ENCODE results near the gene RASSF1.
A peak's percentile ranks its signal among the peaks of the same experiment; 100 is the strongest.
"Not testable (repeated sequence)": the region's sequence is repeated elsewhere in the genome, so short reads cannot be mapped to it uniquely, and the experiment has no call there.

Gene RASSF1

DNA sequence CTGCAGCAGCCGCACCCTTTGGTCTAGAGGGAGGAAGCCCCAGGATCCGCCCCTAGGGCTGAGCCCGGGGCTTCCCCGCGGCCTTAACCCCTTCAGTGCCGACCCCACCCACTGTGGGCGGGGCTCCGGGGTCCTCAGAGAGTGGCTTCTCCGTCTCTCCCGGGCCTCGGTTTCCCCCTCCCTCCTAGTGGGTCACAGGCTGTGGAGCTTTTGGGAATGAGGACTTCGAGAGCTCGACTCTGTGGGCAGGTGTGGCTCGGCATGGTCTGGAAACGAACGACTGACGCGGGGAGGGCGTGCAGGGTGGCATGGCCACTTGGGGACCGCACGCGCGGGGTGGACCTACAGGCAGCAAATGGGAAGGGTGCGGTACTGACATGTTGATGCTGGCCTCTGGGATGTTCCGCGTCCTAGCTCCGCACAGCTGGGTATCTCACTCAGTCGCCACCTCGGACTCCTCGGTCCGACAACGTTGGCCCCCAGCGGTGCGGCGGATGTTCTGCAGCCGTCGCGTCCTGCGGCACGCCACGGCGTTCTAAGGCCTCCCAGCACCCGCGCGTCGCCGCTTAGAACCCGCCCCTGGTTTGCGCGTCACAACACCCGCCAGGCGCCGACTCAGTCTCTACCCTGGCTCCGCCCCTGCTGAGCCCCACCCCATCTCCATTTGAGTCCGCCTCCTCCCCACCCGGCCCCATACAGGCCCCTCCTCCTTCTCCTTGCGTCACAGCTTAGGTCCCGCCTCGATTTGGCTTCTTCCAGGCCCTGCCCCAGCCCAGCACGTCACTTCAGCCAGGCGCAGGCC lies 41.6 kb downstream of the RASSF1 start, which contains the start of the genes HYAL3 and NAA80:
TSS of gene HYAL3 (minus strand) at position 570 of the 802 bp plus-strand sequence. CDS start 3,803 bp downstream, outside the sequence.
TSS of gene NAA80 (minus strand) at position 570 of the 802 bp plus-strand sequence. CDS start 1,942 bp downstream, outside the sequence.
- DNase-seq, result peak; percentile 95

DNA sequence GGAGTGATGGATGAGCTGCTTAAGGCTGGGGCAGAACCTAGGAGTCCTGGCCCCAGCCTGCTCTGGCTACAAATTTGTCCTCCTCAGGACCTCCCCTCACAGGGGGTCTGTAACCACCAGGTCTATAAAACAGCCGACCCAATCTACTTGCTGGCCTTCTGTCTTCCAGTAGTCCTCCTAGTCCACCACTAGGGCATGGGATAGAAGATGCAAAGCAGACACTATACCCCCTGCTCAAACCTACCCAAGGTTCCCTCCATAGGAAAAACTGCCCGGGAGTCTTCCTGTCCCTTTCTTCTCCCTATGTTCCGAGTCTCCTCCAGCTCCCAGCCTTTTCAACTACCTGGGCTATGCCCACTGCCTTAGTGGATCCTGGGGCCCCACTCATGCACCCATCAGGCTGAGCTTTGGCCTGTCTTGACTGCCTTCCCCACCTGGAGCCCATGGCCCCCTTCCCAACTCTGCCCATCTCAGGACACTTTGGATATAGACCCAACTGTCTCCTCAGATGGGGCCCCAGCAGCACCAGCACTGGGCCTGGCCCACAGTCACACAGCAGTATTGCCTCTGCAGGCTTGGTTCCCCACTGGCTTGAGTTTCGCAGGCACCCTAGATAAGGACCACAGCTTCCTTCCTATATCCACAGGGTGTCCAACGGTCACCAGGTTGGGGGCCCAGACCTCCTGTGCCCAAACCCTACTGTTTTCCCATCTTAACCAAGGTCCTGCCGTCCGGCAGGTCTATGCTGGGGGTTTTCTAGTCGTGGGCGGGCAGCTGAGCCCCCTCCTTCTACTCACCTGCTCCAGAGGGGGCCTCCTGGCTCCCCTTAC lies 42.5 kb downstream of the RASSF1 start:
- DNase-seq, result no peak

DNA sequence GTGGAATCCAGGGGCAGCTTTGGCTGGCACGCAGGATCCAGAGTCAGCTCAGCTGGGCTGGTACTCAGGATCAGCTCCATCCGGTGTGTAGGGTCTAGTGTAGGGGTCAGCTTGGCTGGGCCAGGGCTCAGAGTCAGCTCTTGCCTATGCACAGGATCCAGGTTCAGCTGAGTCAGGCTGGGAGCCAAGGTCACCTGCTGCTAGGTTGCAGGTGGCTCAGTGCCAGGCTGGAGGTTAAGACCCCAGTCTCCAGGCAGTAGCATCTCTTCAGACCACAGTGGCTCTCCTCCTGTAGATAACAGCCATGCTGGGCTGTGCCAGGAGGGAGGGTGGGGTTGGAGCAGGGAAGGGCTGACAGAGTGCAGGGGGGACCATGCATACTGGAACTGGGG lies 43.3 kb downstream of the RASSF1 start:
- no peak for DNase-seq

DNA sequence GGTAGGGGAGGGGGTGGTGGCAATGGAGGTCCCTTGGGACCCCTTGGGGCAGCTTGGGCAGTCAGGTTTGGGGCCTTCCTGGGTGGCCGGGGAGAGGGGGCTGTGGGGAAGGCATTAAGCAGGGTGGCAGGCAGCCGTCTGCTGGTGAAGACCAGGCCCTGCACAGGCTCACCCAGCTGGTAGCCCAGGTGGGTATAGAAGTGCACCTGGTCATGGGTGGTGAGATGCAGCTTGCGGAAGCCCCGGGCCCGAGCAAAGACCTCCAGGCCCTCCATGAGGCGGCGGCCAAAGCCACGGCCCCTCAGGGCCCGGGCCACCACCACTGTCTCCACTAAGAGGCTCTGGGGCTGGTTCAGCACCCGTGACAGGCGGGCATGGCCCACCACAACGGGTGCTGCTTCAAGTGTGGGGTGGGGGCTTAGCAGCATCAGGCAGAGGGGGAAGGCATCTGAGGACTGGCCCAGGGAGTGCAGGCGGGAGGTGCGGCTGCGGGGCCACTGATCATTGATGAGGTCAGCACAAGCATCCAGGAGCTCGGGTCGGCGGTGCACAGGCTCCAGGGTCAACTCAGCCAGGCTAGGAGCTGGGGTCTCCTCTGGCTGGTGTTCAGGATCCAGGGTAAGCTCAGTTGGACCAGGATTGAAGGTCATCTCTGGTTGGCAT lies 43.8 kb downstream of the RASSF1 start:
- DNase-seq, result no peak

DNA sequence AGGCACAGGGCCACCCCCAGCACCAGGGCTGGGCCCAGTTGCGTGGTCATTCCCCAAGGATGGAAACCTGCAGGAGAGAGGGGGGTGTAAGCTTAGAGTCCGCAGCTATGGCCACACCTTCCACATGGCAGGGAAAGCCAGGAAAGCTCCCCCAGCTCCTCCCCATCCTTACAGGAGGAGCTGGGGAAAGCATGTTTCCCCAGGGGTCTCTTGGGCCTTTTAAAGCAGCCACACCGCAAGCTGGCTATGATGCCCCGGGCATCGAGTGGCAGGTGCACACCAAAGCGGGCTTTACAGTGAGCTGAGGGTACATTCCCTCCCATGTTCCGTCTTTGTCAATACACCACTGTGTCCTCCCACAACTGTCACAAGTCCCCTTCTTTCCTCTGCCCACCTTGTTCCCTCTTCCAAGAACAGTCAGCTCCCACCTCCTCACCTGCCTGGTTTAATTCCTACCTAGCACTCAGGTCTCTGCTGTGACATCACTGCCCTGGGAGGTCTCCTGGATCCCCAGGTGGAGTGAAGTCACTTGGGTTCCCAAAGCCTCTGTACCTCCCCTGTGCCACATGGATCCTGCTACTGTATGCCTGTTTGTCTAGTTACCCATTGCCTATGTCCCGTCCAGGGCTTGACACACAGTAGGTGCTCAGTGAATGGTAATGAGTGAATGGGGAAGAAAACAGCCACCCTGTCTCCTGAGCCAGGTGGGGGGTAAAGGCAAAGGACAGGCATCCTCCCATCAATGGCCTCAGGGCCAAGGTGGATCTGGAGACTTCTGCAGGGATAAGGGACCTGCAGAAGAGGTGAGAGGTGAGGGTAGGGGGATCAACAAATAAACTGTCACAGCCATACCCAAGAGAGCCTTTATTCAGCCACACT lies 44.8 kb downstream of the RASSF1 start:
- no peak for DNase-seq

DNA sequence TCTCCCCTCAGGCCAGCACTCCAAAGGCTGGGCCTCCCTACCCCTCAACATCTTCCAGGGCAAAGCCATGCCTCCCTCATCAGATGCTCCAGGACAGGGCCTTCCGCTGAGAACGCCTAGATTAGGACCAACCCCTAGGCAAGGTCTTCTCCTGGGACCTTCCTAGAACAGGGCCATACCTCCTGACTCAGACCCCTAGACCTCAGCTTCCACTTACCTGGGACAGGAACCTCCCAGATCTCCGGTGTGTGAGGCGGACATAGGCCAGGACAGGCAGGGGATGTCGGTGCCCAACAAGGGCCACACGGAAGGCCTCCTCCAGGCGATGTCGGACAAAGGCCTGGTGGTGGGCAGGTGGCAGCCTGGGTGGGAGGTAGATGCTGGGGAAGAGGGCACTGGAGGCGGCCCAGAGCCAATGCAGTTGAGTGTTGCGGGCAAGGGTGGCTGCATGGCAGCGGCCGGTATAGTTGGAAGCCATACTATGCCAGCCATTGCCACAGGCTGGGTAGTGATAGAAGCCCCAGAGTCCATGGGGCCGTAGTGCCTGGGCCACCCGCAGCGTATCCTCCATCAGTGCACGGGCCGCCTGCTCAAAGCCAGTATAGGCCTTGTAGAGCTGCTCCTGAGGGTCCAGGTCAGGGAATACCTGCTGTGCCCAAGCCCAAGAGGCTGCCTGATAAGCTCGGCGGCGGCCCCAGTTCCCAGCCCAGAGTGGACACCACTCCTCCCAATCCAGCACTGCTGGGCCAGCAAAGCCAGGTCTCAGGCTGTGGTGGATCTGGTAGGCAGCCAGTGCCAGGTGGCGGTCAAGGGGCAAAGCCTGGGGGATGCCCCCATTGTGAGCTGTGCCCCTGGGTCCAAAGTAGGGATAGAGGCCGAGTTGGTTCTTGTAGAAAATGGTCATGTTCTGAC lies 45.9 kb downstream of the RASSF1 start:
- no peak for DNase-seq

DNA sequence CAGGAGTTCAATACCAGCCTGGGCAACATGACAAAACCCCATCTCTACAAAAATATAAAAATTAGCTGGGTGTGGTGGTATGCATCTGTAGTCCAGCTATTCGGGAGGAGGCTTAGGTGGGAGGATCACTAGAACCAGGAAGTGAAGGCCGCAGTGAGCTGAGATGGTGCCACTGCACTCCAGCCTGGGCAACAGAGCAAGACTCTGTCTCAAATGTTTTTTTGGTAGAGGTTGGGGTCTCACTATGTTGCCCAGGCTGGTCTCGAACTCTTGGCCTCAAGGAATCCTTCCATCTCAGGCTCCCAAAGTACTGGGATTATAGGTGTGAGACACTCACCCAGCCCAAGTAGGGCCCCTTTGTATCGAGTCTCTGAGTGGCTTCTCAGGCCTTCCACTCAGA lies 46.5 kb downstream of the RASSF1 start:
- DNase-seq, result no peak

DNA sequence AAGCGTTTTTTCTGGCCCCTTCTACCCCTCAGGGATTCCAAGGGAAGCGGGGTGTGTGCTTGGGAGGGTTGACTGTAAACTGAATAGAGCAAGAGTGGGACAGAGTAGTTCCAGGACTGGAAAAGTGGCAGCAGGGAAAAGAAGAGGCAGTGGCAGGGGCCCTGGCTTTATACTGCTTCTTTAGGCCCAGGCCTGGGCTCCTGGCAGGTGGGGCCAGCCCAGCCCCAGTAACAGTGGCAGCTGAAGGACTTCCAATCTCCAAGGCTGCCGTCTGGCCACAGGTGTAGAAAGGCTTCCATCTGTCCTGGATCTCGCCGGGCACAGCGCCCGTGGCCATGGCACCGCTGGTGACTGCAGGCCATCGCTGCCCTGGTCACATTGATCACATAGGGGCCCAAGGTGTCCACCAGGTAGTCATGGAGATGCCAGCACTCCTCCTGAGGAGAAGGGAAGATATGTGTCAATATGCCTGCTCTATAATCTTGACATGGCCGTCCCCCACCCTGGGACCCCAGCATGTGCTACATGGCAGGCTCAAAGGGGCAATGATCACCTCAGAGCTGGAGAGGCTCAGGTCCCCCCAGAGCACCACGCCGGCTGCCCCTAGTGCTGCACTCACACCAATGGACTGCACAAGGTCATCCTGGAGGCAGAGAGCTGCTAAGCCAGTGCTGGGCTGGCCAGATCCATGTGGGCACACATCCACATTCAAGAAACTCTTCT lies 47.4 kb downstream of the RASSF1 start:
- no peak for DNase-seq

DNA sequence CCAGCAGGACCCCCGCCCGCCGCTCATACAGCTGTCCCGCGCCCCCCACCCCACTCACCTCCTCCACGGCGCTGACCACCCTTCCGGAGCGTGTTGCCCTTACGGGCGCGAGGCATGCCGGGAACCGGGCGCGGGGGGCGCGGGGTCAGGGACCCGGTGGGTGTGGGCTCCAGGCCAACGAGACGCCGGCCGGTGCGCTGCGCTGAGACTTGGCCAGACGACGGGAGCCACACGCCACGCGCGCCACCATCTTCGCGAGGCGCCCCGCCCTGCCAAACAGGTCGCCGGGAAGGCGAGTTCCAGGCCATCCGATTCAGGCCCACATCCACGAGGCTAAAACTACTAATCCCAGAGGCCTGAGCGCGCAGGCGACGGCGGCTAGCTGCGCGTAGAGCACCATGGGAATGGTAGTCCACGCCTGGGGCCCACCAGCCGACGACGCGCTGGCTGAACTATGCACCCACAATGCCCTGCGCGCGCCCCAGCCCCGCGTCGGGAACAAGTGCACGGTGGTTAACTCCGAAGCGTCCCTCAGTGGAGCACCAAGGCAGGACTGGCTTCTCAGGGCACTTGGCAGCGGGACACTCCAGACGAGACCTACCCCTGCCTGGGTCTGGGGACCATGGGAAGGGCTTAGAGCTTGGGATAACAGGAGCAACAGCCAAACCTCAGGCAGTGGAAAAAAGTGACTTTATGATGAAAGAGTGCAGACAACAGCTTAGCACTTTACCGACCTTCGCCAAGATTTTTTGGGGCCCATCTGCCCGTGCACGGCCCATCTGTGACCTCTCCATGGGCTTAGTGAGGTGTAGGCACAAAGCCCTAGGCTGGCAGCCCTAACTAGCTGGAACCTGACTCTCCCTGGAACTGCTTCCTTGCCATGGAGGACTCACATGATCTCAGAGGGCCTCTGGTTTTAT lies 48.2 kb downstream of the RASSF1 start, which contains the start of gene IFRD2:
TSS of gene IFRD2 (minus strand) at position 271 of the 920 bp plus-strand sequence. CDS start at position 116, 155 bp downstream.
- DNase-seq, result peak; percentile 82

DNA sequence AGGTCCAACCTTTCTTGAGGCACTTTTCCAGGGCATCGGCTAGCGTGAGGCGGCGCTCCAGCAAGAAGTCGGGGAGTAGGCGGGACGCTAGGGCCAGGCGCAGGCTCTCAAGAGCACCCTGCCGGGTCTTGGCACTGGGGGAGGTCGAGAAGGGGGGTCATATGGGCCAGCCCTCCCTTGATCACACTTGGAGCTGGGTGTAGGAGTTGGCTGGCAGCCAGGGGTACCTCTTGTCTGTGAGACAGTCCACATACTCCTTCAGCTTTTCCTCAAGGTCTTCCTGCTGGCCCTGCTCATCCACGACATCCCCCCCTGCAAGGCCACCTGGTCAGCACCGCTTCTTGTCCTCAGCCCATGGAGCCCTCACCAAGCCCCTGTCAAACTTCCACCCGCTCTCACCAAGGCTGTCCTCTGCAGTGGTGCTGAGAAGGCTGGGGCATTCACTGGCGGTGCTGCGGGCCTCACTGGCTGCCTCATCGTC lies 50.4 kb downstream of the RASSF1 start:
- no peak for DNase-seq

DNA sequence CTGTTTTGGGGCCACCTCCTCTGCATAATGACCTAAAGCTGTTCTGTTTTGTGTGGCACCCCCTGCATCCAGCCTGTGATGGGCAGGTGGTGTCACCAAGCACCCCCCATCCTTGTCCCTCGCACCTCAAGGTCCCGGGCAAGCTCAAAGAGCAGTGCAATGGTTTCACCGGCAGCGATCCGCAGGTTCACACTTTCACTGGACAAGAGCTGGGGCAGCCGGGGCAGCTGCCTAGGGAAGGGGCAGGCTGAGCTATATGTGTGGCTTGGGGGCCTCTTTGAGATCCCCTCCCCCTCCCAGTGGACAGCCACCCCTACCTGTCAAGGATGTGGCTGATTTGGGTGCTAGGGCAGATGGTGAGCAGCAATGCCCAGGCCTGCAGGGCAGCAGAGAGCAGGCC lies 51.5 kb downstream of the RASSF1 start:
- DNase-seq, result no peak

DNA sequence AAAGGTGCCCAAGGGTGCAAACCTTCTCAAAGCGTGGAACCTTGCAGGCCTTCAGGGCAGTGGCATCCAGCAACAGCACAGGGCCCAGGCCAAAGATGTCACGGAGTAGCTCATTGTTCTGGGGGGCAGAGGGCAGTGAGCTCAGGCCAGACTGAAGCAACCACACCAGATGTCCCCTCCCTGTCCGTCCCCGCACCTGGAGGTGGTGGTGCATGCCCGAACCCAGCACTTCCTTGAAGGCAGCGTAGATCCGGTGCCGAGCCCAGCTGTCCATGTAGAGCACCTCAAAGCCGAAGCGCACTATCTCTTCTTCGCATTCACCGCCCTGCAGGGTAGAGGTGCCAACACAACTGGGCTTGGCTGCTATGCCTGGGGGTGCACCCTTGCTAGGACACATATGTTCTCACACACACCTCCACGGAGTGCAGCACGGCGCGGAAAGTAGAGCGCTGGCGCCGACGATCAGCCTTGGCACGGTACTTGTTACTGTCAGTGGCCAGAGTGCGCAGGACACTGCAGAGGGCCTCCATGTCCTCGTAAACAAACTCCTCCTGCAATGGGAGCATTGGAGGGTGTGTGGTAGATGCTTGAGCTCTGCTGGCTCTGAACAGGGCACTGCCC lies 52.1 kb downstream of the RASSF1 start:
- DNase-seq, result no peak

DNA sequence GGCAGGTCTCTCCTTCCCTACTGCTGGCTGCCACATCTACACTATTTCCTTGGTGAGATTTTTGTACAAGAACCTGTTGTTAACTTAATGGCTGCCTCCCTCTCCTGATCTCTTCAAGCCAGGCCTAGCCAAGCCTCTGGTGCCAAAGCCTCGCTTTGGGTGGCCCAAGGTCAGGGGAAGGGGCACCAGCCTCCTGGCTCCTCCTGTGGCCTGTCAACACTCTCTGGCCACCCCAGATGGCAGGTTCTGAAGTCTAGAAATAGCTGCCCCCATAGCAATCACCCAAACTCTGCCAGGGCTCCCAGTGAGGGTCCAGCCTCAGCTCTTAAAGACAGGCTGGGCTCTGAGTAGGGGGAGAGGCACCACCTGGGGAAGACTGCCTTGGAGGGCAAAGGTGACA lies 53.4 kb downstream of the RASSF1 start:
- no peak for DNase-seq

DNA sequence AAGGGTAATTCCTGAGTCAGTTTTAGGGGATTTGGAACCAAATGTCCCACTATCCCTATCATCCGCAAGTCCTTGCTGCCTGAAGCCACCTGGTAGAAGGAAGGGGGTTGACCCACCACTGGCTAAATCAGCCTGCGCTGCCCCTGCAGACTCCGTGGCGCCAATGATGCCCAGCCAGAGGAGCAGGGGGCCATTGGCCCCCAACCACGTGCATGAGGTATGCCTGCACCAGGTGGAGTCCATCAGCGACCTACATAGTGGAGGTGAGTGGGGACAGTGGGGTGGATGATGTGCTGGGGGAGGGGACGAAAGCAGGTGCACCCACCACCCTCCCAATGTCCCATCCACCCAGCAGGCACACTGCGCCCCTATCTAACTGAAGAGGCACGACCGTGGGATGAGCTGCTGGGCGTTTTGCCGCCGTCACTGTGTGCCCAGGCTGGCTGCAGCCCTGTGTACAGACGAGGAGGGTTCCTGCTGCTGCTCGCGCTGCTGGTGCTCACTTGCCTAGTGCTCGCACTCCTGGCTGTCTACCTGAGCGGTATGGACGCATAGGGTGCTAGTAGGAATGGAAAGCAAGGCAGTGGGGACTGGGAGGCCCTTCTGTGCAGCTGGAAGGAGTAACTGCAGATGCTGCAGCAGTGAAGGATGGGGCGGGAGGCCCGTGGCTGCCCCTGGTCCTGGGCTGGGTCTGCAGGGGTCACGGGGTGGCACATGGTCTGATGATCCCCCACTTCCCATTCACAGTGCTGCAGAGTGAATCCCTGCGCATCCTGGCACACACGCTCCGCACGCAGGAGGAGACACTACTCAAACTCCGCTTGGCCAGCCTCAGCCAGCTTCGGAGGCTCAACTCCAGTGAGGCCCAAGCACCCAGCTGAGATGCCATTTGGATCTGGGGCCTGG lies 54.1 kb downstream of the RASSF1 start:
- DNase-seq, result no peak

DNA sequence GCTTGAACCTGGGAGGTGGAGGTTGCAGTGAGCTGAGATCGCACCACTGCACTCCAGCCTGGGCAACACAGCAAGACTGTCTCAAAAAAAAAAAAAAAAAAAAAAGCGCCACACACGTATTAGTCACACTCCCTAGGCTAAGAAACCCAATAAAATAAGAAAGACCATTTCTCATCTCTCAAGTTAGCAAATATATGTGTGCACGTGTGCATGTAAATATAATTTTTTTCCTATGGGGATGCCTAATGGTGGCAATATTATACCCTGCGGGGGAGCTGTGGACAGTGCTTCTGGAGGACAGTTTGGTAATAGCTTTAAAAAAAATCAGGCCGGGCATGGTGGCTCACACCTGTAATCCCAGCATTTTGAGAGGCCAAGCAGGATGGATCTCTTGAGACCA lies 56.5 kb downstream of the RASSF1 start:
- not testable (repeated sequence) for DNase-seq
